Activated CD4-positive, alpha-beta T cell treated with anti-CD3 and anti-CD28 coated beads for 36 hours (primary cell): Measurements from ENCODE around the gene CYP2B6. TPM values are rescaled to one million over a fixed set of nuclear protein-coding genes. Genes with fewer than 3 reads are reported as not detected.
"Not testable (repeated sequence)": the region's sequence is repeated elsewhere in the genome, so short reads cannot be mapped to it uniquely, and the experiment has no call there.

ENCODE experiments used
- ATAC-seq: fragments of 200-7000 bp; cut with Tn5 transposase; one replicate; pipeline ENCODE4 v1.10.0; 2021; ENCODE audit warnings: mild to moderate bottlenecking, moderate library complexity
- CTCF ChIA-PET: fragments of 350-600 bp; sonication (Branson Sonifier 250); formaldehyde crosslinking; loops from one replicate; lab custom pipeline; 2021; ENCODE audit warnings: antibody characterized with exemption; lab: Charles Lee
- POLR2A ChIA-PET: fragments of 350-600 bp; sonication (Branson Sonifier 250); formaldehyde crosslinking; loops from one replicate; lab custom pipeline; 2021; ENCODE audit warnings: antibody characterized with exemption, inconsistent platforms; lab: Charles Lee
- DNase-seq: peaks from one replicate; pipeline ENCODE4 v3.0.0-alpha.2; 2020
- H3K27ac Mint-ChIP-seq: one replicate; pipeline ENCODE4 v1.8.0; 2021; ENCODE audit warnings: mixed read lengths
- H3K27me3 Mint-ChIP-seq: one replicate; pipeline ENCODE4 v1.8.0; 2021; ENCODE audit warnings: mixed read lengths
- H3K36me3 Mint-ChIP-seq: one replicate; pipeline ENCODE4 v1.8.0; 2021; ENCODE audit warnings: low read depth, mixed read lengths
- H3K4me1 Mint-ChIP-seq: one replicate; pipeline ENCODE4 v1.8.0; 2021; ENCODE audit warnings: mixed read lengths
- H3K4me3 Mint-ChIP-seq: one replicate; pipeline ENCODE4 v1.8.0; 2021; ENCODE audit warnings: mild to moderate bottlenecking, moderate library complexity, mixed read lengths
- H3K9me3 Mint-ChIP-seq: one replicate; pipeline ENCODE4 v1.8.0; 2021; ENCODE audit warnings: low read depth, mixed read lengths
- intact Hi-C, 2 experiments: fragments of 100-400 bp; cut with DNase I in 1 of 2; cut with micrococcal nuclease in 1 of 2; formaldehyde crosslinking; loops; one replicate each; pipeline versions ENCODE4 v1.14.2 to v1.15.1; 2022 to 2024; cut with DNase I, micrococcal nuclease
- total RNA-seq, 2 experiments: library from RNA; stranded (reverse); gene quantifications; one replicate each; pipeline ENCODE4 v1.2.3, GENCODE V29; 2021

The CYP2B6 gene
- total RNA-seq, 2 experiments from 2014 or later = not detected

DNA sequence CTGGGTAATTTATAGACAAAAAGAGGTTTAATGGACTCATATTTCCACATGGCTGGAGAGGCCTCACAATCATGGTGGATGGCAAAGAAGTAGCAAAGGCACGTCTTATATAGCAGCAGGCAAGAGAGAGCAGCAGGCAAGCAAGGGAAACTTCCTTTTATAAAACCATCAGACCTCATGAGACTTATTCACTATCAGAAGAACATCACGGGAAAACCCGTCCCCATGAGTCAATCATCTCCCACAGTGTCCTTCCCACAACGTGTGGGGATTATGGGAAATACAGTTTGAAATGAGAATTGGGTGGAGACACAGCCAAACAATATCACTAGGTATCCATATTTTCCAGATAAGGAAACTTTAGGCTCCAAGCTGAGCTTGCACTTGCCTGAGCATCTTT, 9.5 kb upstream of the CYP2B6 start:
- H3K27ac Mint-ChIP-seq = no peak overlapping the region
- intact Hi-C loops = no loop called here
- H3K36me3 Mint-ChIP-seq = no peaks in the 10 kb centered on the region
- no peak for DNase-seq
- ChIA-PET CTCF (no interaction called here), POLR2A (no interaction called here)
- H3K9me3 Mint-ChIP-seq = peaks cover 2% of the 10 kb centered on the region
- peaks cover 8% of the 10 kb centered on the region for H3K4me1 Mint-ChIP-seq
- H3K27me3 Mint-ChIP-seq = peaks cover 18% of the 10 kb centered on the region
- no peak for ATAC-seq
- no peak overlapping the region for H3K4me3 Mint-ChIP-seq

GRCh38 chr19:40982594-40983101, 8.4 kb upstream of the CYP2B6 start:
- ChIA-PET CTCF (interaction anchor here (0.6 kb wide), 1 partner anchor 150 kb away, joined by 5 read pairs; no protein-coding TSS in a partner anchor), POLR2A (no interaction called here)
- peak; percentile 16 for ATAC-seq
- Mint-ChIP-seq H3K4me1 (peaks cover 8% of the 10 kb centered on the region), H3K36me3 (no peaks in the 10 kb centered on the region), H3K27ac (no peak overlapping the region), H3K9me3 (peaks cover 2% of the 10 kb centered on the region), H3K27me3 (peaks cover 18% of the 10 kb centered on the region), H3K4me3 (no peak overlapping the region)
- intact Hi-C loops = no loop called here
- no peak for DNase-seq

DNA sequence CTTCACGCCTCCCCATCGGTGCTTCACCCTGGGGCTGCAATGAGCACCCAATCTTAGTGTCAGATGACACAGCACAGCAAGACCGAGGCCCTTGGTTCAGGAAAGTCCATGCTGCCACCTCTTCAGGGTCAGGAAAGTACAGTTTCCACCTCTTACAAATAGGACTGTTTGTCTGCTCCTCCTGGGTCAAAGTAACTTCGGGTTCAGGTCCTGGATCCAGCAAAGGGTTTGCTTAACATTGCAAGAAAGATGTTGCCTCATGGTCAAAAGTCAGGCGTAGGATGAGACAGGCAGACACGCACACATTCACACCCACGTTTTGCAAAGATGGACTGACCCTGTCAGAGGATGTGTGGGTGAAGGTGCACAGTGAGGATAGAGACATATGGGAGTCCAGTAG, 1.6 kb upstream of the CYP2B6 start:
- Mint-ChIP-seq H3K36me3 (no peaks in the 10 kb centered on the region), H3K4me1 (no peaks in the 10 kb centered on the region), H3K27me3 (peaks cover 13% of the 10 kb centered on the region), H3K4me3 (no peak overlapping the region), H3K27ac (no peak overlapping the region), H3K9me3 (peaks cover 2% of the 10 kb centered on the region)
- POLR2A ChIA-PET = no interaction called here
- DNase-seq (no peak), ATAC-seq (no peak)
- CTCF ChIA-PET = interaction anchor here (0.8 kb wide), 1 partner anchor 36 kb away, joined by 3 read pairs; no protein-coding TSS in a partner anchor
- intact Hi-C loops = no loop called here

DNA sequence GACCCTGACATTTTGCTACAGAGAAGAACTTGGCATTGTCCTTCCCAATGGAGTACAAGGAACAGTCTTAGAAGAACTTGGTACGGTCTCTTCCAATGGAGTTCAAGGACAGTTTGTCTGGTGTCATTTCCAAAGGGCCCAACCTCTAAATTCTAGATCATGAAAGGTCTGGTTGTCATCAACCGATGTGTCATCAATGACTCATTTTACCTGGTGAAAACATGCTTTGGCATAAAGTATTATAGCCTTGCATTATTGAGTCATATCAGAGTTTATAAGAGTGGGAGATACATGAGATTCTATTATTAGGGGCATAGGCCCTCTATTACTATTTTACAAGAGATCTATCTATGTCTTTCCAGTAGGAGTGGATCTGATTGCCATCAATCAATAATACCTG, 4.3 kb downstream of the CYP2B6 start:
- Mint-ChIP-seq H3K36me3 (no peaks in the 10 kb centered on the region), H3K4me1 (peaks cover 8% of the 10 kb centered on the region), H3K27ac (no peak overlapping the region), H3K27me3 (peaks cover 10% of the 10 kb centered on the region), H3K9me3 (no peaks in the 10 kb centered on the region), H3K4me3 (no peak overlapping the region)
- ATAC-seq = peak; percentile 89
- no peak for DNase-seq
- intact Hi-C loops = no loop called here
- POLR2A ChIA-PET = no interaction called here
- CTCF ChIA-PET = no interaction called here

- CTCF ChIA-PET, POLR2A ChIA-PET, H3K36me3 Mint-ChIP-seq, H3K27me3 Mint-ChIP-seq, ATAC-seq, H3K9me3 Mint-ChIP-seq, H3K4me3 Mint-ChIP-seq, DNase-seq, intact Hi-C loops, H3K27ac Mint-ChIP-seq, H3K4me1 Mint-ChIP-seq: not testable (repeated sequence)
Observed at GRCh38 chr19:40999018-40999417, 7.9 kb downstream of the CYP2B6 start.

DNA sequence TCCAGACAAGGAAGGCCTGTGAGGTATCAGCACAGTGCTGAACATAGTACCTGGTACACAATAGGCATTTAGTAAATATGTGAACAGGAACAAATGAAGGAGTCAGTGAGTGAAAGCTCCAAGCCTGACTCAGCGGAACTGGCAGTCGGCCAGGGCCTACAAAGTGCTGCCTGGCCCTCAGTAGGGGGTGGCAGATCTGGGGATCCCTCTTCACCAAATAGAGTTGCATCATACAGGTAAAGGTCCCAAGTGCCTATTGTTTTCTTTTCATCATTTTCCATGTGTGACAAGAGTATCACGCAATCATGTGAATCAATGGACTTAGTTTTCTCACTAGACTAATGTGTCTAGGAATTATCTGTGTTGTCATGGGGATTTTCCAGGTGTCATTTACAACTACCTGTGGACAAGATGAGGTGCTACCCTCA, 9.2 kb downstream of the CYP2B6 start:
- H3K27me3 Mint-ChIP-seq = peaks cover 11% of the 10 kb centered on the region
- H3K9me3 Mint-ChIP-seq = no peaks in the 10 kb centered on the region
- ChIA-PET POLR2A (no interaction called here), CTCF (interaction anchor here (0.6 kb wide), 2 partner anchors 380 to 647 kb away, joined by 3 read pairs; no protein-coding TSS in a partner anchor)
- no peak for ATAC-seq
- peaks cover 8% of the 10 kb centered on the region for H3K4me1 Mint-ChIP-seq
- intact Hi-C loops = no loop called here
- peak; percentile 32 for DNase-seq
- no peaks in the 10 kb centered on the region for H3K36me3 Mint-ChIP-seq
- no peak overlapping the region for H3K27ac Mint-ChIP-seq
- H3K4me3 Mint-ChIP-seq = no peak overlapping the region

DNA sequence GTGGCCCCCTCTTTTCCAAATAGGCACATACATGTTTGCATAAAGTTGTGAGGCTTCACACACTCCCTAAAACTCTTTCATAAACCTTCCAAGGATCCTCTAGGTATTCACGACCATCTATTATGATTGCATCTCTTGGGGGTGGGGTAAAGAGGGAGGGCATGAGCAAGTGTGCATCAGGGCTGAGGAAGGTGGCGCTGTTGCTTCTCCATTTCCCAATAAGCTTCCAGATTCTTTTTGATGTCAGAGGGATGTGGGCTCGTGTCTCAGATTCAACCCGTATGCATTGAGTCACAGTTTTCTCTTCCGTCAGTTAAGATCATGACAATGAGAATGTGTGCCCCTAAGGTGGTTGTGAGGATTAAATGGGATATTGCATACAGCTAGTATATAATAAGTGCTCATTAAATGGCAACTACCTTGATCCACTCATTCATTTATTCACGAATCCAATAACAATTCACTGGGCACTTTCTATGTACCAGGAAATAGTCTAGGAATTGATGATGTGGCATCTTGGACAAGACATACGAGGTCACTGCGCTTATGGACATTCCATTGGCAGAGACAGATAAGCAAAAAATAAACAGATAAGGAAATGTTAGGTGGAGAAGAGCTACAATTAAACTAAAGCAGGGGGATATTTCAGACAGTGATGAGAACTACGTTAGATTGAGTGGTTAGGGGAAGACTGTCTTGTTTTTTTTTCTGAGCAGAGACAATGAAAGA, 10.3 kb downstream of the CYP2B6 start:
- ChIA-PET CTCF (interaction anchor here (0.5 to 2.8 kb wide), 4 partner anchors 27 to 1133 kb away, joined by 3 to 9 read pairs (median 4); no protein-coding TSS in a partner anchor), POLR2A (no interaction called here)
- intact Hi-C loops = no loop called here
- no peaks in the 10 kb centered on the region for H3K9me3 Mint-ChIP-seq
- peaks cover 11% of the 10 kb centered on the region for H3K27me3 Mint-ChIP-seq
- no peaks in the 10 kb centered on the region for H3K36me3 Mint-ChIP-seq
- ATAC-seq (no peak), DNase-seq (no peak)
- no peak overlapping the region for H3K4me3 Mint-ChIP-seq
- H3K27ac Mint-ChIP-seq = no peak overlapping the region
- H3K4me1 Mint-ChIP-seq = peaks cover 2% of the 10 kb centered on the region

DNA sequence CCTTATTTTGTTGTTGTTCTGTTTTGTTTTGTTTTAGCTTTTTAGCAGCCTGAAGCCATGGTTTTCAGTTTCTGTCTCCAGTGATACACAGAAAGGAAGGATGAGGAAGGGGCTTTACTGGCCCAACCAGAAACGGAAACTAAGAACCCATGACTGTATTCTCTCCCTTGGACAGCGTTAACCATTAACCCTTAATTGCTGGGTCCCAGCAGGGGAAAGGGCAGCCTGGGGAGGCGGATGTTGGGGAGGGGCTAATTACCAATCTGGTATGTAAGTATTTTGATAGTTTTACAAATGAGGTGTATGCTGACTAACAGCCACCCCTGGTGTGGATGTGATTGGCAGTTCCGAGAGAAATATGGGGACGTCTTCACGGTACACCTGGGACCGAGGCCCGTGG, 12.6 kb downstream of the CYP2B6 start:
- H3K4me3 Mint-ChIP-seq, H3K36me3 Mint-ChIP-seq, POLR2A ChIA-PET, DNase-seq, H3K4me1 Mint-ChIP-seq, intact Hi-C loops, H3K9me3 Mint-ChIP-seq, H3K27ac Mint-ChIP-seq, ATAC-seq: not testable (repeated sequence)
- CTCF ChIA-PET = interaction anchor here (2.8 kb wide), 1 partner anchor 29 kb away, joined by 9 read pairs; no protein-coding TSS in a partner anchor
- H3K27me3 Mint-ChIP-seq = peaks cover 16% of the 10 kb centered on the region

GRCh38 chr19:41009700-41010235, 18.7 kb downstream of the CYP2B6 start:
- H3K36me3 Mint-ChIP-seq = no peaks in the 10 kb centered on the region
- H3K4me3 Mint-ChIP-seq = no peak overlapping the region
- H3K9me3 Mint-ChIP-seq = no peaks in the 10 kb centered on the region
- H3K4me1 Mint-ChIP-seq = no peaks in the 10 kb centered on the region
- DNase-seq (no peak), ATAC-seq (no peak)
- H3K27ac Mint-ChIP-seq = no peak overlapping the region
- CTCF ChIA-PET = no interaction called here
- intact Hi-C loops = loop anchor here in 1 of 2 experiments (2.0 kb wide), 1 partner anchor 69 kb away; no protein-coding TSS in a partner anchor
- H3K27me3 Mint-ChIP-seq = peaks cover 36% of the 10 kb centered on the region
- POLR2A ChIA-PET = no interaction called here

- DNase-seq (no peak), ATAC-seq (no peak)
- H3K9me3 Mint-ChIP-seq = no peaks in the 10 kb centered on the region
- no peak overlapping the region for H3K27ac Mint-ChIP-seq
- CTCF ChIA-PET = interaction anchor here (1.1 kb wide), 1 partner anchor 30 kb away, joined by 4 read pairs; no protein-coding TSS in a partner anchor
- no peak overlapping the region for H3K4me3 Mint-ChIP-seq
- peaks cover 28% of the 10 kb centered on the region for H3K27me3 Mint-ChIP-seq
- peaks cover 2% of the 10 kb centered on the region for H3K4me1 Mint-ChIP-seq
- intact Hi-C loops = no loop called here
- no peaks in the 10 kb centered on the region for H3K36me3 Mint-ChIP-seq
- POLR2A ChIA-PET = no interaction called here
Observed at GRCh38 chr19:41013359-41013758, 22.3 kb downstream of the CYP2B6 start.

DNA sequence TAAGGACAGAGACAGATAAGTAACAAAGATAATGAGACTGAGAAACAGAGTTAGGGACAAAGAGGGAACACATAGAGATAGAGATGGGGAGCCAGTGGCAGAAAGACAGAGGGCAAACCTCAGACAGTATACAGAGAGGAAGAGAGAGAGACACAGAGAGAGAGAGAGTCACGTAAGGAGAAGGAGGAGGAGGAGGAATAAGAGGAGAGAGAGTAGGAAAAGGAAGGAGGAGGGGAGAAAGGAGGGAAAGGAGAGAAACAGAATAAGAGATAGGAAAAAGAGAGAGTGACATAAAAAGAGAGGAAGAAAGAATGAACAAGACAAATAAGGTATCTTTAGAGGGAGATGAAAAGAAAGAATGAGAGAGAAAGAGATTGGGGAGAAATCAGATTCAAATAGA, 23.6 kb downstream of the CYP2B6 start:
- ChIA-PET CTCF (interaction anchor here (0.8 kb wide), 1 partner anchor 737 kb away, joined by 3 read pairs; no protein-coding TSS in a partner anchor), POLR2A (no interaction called here)
- ATAC-seq = no peak
- Mint-ChIP-seq H3K27me3 (peaks cover 25% of the 10 kb centered on the region), H3K27ac (no peak overlapping the region), H3K4me3 (no peak overlapping the region), H3K36me3 (no peaks in the 10 kb centered on the region), H3K4me1 (peaks cover 2% of the 10 kb centered on the region), H3K9me3 (no peaks in the 10 kb centered on the region)
- intact Hi-C loops = no loop called here
- DNase-seq = no peak
